ENCODE data around the gene CMAS.
"Not testable (repeated sequence)": the region's sequence is repeated elsewhere in the genome, so short reads cannot be mapped to it uniquely, and the experiment has no call there.

The CMAS gene

GRCh38 chr12:22046090-22046967 lies at the start of gene CMAS:
Gene CMAS (plus strand): TSS chr12:22046218. CDS start chr12:22046304, 86 bp downstream.
- DNase-seq (ENCODE audit: low read depth in 2 of 2): peak; percentile 27 to 28

GRCh38 chr12:21998295-21998694 lies 47.7 kb upstream of the CMAS start:
- no peak for DNase-seq (ENCODE audit: low read depth in 2 of 2)

- no peak for DNase-seq (ENCODE audit: low read depth in 2 of 2)
Observed at GRCh38 chr12:21998782-21999181, 47.2 kb upstream of the CMAS start.

GRCh38 chr12:22002430-22002829 lies 43.6 kb upstream of the CMAS start:
- DNase-seq (ENCODE audit: low read depth in 2 of 2): no peak

- DNase-seq (ENCODE audit: low read depth in 2 of 2): not testable (repeated sequence)
Observed at GRCh38 chr12:22007794-22008193, 38.2 kb upstream of the CMAS start.

- no peak for DNase-seq (ENCODE audit: low read depth in 2 of 2)
Observed at GRCh38 chr12:22008196-22008595, 37.8 kb upstream of the CMAS start.

GRCh38 chr12:22014041-22014782 lies 31.8 kb upstream of the CMAS start:
- DNase-seq (ENCODE audit: low read depth in 2 of 2): no peak

- DNase-seq (ENCODE audit: low read depth in 2 of 2): no peak
Observed at GRCh38 chr12:22014783-22015144, 31.3 kb upstream of the CMAS start.

- no peak for DNase-seq (ENCODE audit: low read depth in 2 of 2)
Observed at GRCh38 chr12:22016982-22017381, 29.0 kb upstream of the CMAS start.

GRCh38 chr12:22018860-22019259 lies 27.2 kb upstream of the CMAS start:
- no peak for DNase-seq (ENCODE audit: low read depth in 2 of 2)

GRCh38 chr12:22023489-22023888 lies 22.5 kb upstream of the CMAS start:
- DNase-seq (ENCODE audit: low read depth in 2 of 2): not testable (repeated sequence)

GRCh38 chr12:22029491-22029890 lies 16.5 kb upstream of the CMAS start:
- DNase-seq (ENCODE audit: low read depth in 2 of 2): no peak

GRCh38 chr12:22029991-22030390 lies 16.0 kb upstream of the CMAS start:
- no peak for DNase-seq (ENCODE audit: low read depth in 2 of 2)

- no peak for DNase-seq (ENCODE audit: low read depth in 2 of 2)
Observed at GRCh38 chr12:22032732-22033131, 13.3 kb upstream of the CMAS start.

- DNase-seq (ENCODE audit: low read depth in 2 of 2): no peak
Observed at GRCh38 chr12:22034709-22035506, 11.1 kb upstream of the CMAS start.

- no peak for DNase-seq (ENCODE audit: low read depth in 2 of 2)
Observed at GRCh38 chr12:22037947-22038346, 8.1 kb upstream of the CMAS start.

- DNase-seq (ENCODE audit: low read depth in 2 of 2): no peak
Observed at GRCh38 chr12:22038734-22039133, 7.3 kb upstream of the CMAS start.

GRCh38 chr12:22039361-22039760 lies 6.7 kb upstream of the CMAS start:
- no peak for DNase-seq (ENCODE audit: low read depth in 2 of 2)

- no peak for DNase-seq (ENCODE audit: low read depth in 2 of 2)
Observed at GRCh38 chr12:22042976-22043669, 2.9 kb upstream of the CMAS start.

- no peak for DNase-seq (ENCODE audit: low read depth in 2 of 2)
Observed at GRCh38 chr12:22043943-22044342, 2.1 kb upstream of the CMAS start.

- DNase-seq (ENCODE audit: low read depth in 2 of 2): no peak
Observed at GRCh38 chr12:22044391-22044790, 1.6 kb upstream of the CMAS start.

GRCh38 chr12:22046968-22047390 lies 961 bp downstream of the CMAS start:
- no peak for DNase-seq (ENCODE audit: low read depth in 2 of 2)
